HG03565 (cell line): ENCODE measurements around the gene CDKN3.
"Not testable (repeated sequence)": the region's sequence is repeated elsewhere in the genome, so short reads cannot be mapped to it uniquely, and the experiment has no call there.

Source experiments
- ATAC-seq: cut with Tn5 transposase; IDR thresholded peaks from one replicate; pipeline ENCODE4 v1.9.1; 2021; ENCODE audit warnings: mild to moderate bottlenecking, moderate library complexity; ENCODE audit not compliant: unreplicated experiment

Gene CDKN3

GRCh38 chr14:54423991-54424390 lies 27.2 kb downstream of the CDKN3 start:
- ATAC-seq = no peak

DNA sequence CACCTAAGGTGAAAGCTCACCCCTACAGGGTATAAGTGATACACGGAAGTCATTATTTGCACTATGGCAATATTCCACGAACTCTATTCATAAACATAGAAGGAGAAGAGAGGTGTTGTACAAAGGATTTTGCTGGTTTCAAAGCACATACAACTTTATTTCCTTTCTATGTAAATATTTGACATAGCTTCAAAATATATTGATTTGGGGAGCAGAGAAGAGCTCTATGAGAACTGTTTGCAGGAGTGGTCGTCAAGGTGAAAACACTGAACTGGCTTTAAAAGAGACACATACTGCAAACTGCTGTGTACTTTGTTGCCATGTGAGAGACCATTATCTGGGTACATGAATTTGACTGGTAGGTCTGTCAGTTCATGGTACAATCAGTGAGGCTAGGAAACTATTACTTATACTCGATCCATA lies 27.7 kb downstream of the CDKN3 start:
- no peak for ATAC-seq

DNA sequence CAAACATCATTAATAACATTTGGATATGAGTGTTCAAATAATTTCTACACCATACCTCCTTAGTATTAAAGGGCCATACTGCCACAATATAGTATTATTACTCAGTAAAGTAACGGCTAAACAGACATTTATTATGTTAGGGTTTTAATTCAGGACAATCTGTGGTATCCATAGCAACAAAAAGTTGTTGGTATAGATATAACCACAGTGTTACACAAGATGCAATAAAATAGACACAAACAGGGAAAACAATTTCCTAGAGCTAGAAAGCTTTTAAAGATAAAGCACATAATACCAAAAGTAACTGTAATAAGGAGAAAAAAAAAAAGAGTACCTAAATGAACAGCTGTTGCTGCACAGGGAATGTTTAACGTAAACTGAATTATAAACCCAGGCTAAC lies 28.3 kb downstream of the CDKN3 start:
- no peak for ATAC-seq

GRCh38 chr14:54425537-54426274 lies 28.9 kb downstream of the CDKN3 start:
- no peak for ATAC-seq

- no peak for ATAC-seq
Observed at GRCh38 chr14:54427871-54428270, 31.1 kb downstream of the CDKN3 start.

GRCh38 chr14:54428527-54428926 lies 31.7 kb downstream of the CDKN3 start:
- no peak for ATAC-seq

DNA sequence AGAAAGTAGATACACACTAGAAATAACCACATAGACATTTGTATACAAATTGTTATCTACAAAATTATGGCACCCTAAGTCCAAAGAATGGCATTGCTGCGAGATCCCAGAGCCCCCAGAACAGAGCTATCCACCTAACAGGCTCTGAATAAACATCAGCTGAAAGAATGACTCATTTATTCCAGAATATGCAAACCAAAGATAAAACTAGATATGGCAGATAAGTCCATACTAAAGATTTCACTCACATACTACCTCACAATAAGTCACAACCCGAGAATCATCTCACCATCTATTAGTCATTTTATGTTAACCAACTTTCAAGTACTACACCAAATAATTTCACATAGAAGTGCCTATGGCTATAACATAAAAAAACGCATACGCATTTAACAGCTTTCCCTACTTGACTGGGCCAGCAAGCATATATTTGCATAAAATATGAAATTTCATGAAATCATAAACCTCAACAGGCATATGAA lies 38.7 kb downstream of the CDKN3 start:
- ATAC-seq = peak; percentile 55

DNA sequence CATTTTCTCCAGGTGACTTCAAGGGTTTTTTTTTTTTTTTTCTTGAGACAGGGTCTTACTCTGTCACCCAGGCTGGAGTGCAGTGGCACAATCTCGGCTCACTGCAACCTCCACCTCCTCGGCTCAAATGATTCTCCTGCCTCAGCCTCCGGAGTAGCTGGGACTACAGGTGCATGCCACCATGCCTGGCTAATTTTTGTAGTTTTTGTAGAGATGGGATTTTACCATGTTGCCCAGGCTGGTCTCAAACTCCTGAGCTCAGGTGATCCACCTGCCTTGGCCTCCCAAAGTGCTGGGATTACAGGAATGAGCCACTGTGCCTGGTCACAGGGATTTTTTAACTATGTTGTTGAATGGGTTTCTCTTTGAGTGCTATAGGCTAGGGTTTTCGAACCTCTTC lies 41.1 kb downstream of the CDKN3 start:
- ATAC-seq = not testable (repeated sequence)

- ATAC-seq = no peak
Observed at GRCh38 chr14:54438703-54439102, 41.9 kb downstream of the CDKN3 start.

DNA sequence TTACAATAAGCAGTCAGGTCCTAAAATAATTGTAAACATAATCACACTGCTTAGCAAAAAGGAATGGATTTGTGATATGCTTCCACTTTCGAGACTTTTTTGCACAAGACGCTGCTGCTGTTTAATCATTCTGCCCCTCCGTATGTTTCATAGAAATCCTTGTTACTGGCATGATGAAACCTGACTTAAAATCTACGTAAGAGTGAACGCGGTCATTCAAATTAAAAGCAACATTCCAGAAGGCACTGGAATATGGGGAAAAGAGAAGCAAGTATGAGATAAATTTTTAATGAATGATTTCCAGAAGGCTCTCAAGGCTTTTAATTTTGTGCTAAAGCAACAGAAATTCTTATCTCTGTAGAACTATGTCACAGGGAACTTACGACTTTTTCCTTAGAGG lies 43.2 kb downstream of the CDKN3 start:
- ATAC-seq = no peak

DNA sequence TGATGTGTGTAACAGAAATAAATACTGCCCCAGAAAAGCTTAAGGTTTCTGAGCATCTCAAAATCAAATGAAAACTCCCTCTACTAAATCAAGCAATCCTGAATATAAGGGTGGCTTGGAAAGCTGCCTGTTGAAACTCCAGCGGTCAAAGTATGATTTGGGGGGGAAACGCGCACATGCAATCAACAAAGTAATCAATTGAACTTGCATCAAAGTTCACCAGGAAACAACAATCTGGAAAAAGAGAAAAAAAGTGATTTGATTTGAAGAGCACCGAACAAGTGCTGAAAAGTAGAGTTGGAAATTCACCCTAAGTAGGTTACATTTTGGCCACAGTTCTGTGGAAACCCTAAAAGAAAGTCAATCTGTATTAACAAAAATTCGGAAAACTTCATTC lies 43.7 kb downstream of the CDKN3 start:
- no peak for ATAC-seq

DNA sequence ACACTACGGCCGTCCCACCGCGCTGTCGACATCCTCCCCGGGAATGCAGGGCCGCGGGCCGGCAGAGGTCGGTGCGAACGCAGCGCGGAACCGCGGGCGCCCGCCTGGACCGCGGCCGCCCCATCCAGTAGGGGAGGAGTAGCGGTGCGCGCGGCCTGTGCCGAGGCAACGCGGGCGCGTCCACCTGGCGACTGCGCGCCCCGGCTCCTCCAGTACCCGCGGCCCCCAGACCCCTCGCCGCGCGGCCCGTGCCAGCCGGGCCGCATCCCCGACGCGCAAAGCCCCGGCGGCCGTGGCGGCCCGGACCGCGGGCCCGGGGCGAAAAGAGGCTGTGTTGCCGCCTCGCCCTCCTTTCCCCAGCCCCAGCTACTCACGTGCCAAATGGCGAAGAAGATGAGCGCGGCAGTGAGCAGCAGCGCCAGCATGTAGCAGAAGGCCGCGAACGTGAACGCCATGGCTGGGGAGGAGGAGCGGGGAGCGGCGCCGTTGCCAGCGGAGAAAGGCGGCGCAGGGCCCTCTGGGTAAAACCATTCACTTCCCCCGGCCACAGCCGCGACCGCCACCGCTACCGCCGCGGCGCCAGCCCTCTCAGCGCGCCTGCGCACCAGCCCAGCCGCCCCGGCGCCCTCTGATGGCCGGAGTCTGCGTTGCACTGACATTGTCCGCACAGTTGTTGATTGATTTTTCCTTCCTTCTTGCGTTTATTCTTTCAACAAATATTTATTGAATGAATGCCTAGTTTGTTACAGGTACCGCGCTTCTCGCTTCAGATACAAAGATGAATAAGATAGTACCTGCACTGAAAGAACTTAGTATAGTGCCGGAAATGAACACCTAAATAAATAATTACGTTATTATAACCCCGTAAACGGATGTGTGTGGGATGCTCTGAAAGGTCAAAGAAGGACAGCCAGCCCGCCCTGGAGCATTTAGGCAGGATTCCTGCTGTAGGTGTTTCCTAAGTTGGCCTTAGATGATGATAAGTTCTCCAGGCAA lies 44.4 kb downstream of the CDKN3 start, which contains the start of gene CNIH1:
TSS of gene CNIH1 (minus strand) at position 502 of the 996 bp plus-strand sequence. CDS start at position 455, 47 bp downstream.
- peak; percentile 73 for ATAC-seq

- not testable (repeated sequence) for ATAC-seq
Observed at GRCh38 chr14:54442961-54443360, 46.2 kb downstream of the CDKN3 start.

DNA sequence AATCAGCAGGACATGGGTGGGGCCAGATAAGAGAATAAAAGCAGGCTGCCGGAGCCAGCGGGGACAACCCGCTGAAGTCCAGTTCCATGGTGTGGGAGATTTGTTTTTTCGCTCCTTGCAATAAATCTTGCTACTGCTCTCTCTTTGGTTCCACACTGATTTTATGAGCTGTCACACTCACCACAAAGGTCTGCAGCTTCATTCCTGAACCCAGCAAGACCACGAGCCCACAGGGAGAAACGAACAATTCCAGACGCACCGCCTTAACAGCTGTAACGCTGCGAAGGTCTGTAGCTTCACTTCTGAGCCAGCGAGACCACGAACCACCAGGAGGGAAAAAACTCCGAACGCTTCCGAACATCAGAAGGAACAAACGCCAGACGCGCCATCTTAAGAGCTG lies 47.2 kb downstream of the CDKN3 start:
- ATAC-seq = no peak

DNA sequence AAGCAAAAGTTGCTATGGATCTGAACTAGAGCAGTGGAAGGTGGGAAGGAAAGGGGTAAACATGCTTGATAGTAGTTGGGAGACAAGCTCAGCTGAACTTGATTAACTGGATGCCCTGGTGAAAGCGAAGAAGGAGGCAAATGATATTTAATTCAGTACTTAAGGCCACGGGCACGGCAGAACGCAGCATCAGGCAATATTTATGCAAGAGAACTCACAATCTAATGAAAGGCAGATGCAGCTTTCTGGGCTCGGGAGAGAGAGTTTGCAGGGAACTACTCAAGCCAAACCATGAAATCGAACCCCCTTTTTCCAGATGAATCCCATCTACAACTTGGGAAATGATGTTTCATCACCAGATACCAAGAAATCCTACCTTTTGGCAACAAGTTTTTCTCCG lies 47.9 kb downstream of the CDKN3 start:
- ATAC-seq = no peak

- ATAC-seq = no peak
Observed at GRCh38 chr14:54446161-54446693, 49.4 kb downstream of the CDKN3 start.

- ATAC-seq = no peak
Observed at GRCh38 chr14:54447231-54447692, 50.5 kb downstream of the CDKN3 start.

- peak; percentile 81 for ATAC-seq
Observed at GRCh38 chr14:54450535-54450934, 53.7 kb downstream of the CDKN3 start.

DNA sequence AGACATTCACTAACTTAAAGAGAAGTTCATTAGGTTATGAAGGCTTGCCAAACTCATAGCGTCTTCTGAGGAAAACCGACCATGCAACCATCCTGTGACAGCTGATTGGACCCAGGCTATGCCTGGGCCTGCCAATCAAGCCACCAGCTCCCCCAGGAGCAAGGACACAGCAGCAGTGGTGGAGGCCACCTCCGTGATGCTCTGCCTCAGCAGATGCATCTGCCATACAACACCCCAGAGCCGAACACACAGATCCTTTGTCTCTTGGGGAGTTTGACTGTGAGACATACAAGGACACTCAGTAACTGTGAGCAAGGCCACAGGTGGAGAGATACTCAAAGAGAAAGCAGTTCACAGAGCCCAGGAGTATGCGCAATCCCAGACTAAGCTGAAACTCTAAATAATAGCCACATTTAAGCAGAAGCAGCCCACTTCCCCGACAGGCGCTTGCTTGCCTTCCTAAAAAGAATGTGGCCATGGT lies 54.4 kb downstream of the CDKN3 start:
- no peak for ATAC-seq

- ATAC-seq = no peak
Observed at GRCh38 chr14:54451961-54452360, 55.2 kb downstream of the CDKN3 start.

- ATAC-seq = no peak
Observed at GRCh38 chr14:54453252-54453651, 56.4 kb downstream of the CDKN3 start.
